Loucy (cell line): ENCODE data around the gene CPHXL2.

Source experiments
- H2AFZ ChIP-seq: fragments of 200-600 bp; sonication (generic); 2 replicates; pipeline ENCODE4 v1.6.0; 2016; ENCODE audit warnings: antibody characterized with exemption, mild to moderate bottlenecking, low read length, moderate library complexity
- H3F3A ChIP-seq: fragments of 200-600 bp; 2 replicates; pipeline ENCODE4 v1.6.0; 2016; ENCODE audit warnings: antibody characterized with exemption, low read depth, mild to moderate bottlenecking
- H3K27me3 ChIP-seq: fragments of 200-600 bp; sonication (generic); 2 replicates; pipeline ENCODE4 v1.6.1; 2014; ENCODE audit warnings: low read length, mild to moderate bottlenecking; ENCODE audit not compliant: insufficient read depth, poor library complexity, severe bottlenecking
- H3K36me3 ChIP-seq: fragments of 200-600 bp; sonication (generic); 2 replicates; pipeline ENCODE4 v1.6.1; 2016; ENCODE audit warnings: low read length; ENCODE audit not compliant: insufficient read depth
- H3K4me1 ChIP-seq: fragments of 200-600 bp; sonication (generic); 2 replicates; pipeline ENCODE4 v1.5.1; 2014; ENCODE audit warnings: low read length, mild to moderate bottlenecking; ENCODE audit not compliant: insufficient read depth, poor library complexity, severe bottlenecking
- H3K4me2 ChIP-seq: fragments of 200-600 bp; sonication (generic); 2 replicates; pipeline ENCODE4 v1.6.0; 2014; ENCODE audit warnings: antibody characterized with exemption, low read length, low read depth, mild to moderate bottlenecking; ENCODE audit not compliant: poor library complexity, severe bottlenecking
- H3K4me3 ChIP-seq: fragments of 200-600 bp; sonication (generic); 2 replicates; pipeline ENCODE4 v1.5.1; 2014; ENCODE audit warnings: low read length, mild to moderate bottlenecking, mixed read lengths; ENCODE audit not compliant: poor library complexity, severe bottlenecking
- H3K79me2 ChIP-seq: fragments of 200-600 bp; sonication (generic); 2 replicates; pipeline ENCODE4 v1.6.1; 2014; ENCODE audit warnings: low read length; ENCODE audit not compliant: insufficient read depth
- H3K9ac ChIP-seq: fragments of 200-600 bp; sonication (generic); 2 replicates; pipeline ENCODE4 v1.6.0; 2014; ENCODE audit warnings: mild to moderate bottlenecking, low read depth, low read length, moderate library complexity; ENCODE audit not compliant: poor library complexity, severe bottlenecking
- H3K9me2 ChIP-seq: fragments of 200-600 bp; sonication (generic); replicated peaks from 2 replicates; pipeline ENCODE4 v1.6.1; 2016; ENCODE audit warnings: low read depth, low read length, mixed read lengths
- H3K9me3 ChIP-seq: fragments of 200-600 bp; sonication (generic); 2 replicates; pipeline ENCODE4 v1.6.1; 2014; ENCODE audit warnings: mild to moderate bottlenecking, antibody characterized with exemption, low read length, low read depth; ENCODE audit not compliant: insufficient read depth
- H4K20me1 ChIP-seq: fragments of 200-600 bp; sonication (generic); 2 replicates; pipeline ENCODE4 v1.6.0; 2014; ENCODE audit warnings: antibody characterized with exemption, low read length, mild to moderate bottlenecking; ENCODE audit not compliant: insufficient read depth, poor library complexity, severe bottlenecking
- EZH2phosphoT487 ChIP-seq: fragments of 200-600 bp; IDR thresholded peaks from 2 replicates; pipeline ENCODE4 v1.6.1; 2018; ENCODE audit warnings: antibody characterized with exemption, mild to moderate bottlenecking, moderate library complexity, borderline replicate concordance
- TF ChIP-seq, protein P1 (sequence below): fragments of 200-600 bp; sonication (generic); conservative IDR thresholded peaks from 2 replicates; pipeline ENCODE4 v1.5.1; 2014; ENCODE audit warnings: mild to moderate bottlenecking, antibody characterized with exemption, low read length

Gene CPHXL2

DNA sequence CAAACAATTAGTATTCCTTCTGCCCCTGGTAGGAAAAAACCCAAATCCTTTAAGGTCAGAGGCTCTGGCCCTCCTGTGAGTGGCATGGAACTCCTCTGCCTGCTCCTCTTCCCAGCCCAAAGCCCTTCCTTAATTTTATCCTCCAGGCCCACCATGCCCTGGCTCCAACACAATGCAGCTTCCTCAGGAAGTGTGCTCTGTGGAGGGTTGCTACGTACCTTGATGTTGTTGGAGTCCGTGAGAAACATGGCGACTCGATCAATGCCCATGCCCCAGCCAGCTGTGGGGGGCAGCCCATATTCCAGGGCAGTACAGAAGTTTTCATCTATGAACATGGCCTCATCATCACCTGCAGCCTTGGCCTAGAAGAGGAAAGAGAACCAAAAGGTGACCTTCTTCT, 48.5 kb downstream of the CPHXL2 start:
- no peaks in the 10 kb centered on the region for H3K27me3 ChIP-seq
- no peak overlapping the region for H2AFZ ChIP-seq
- H3K79me2 ChIP-seq, result no peaks in the 10 kb centered on the region
- H3F3A ChIP-seq, result peaks cover 17% of the 10 kb centered on the region
- peak overlapping the region; percentile 47 for H3K4me3 ChIP-seq
- H3K9me3 ChIP-seq, result no peaks in the 10 kb centered on the region
- H3K4me2 ChIP-seq, result peak overlapping the region; percentile 77
- H3K9ac ChIP-seq, result no peak overlapping the region
- H3K4me1 ChIP-seq, result peaks cover 35% of the 10 kb centered on the region
- H3K36me3 ChIP-seq, result peaks cover 67% of the 10 kb centered on the region; the same call in 1 of the 2 replicates
- TF ChIP-seq, protein P1, sequence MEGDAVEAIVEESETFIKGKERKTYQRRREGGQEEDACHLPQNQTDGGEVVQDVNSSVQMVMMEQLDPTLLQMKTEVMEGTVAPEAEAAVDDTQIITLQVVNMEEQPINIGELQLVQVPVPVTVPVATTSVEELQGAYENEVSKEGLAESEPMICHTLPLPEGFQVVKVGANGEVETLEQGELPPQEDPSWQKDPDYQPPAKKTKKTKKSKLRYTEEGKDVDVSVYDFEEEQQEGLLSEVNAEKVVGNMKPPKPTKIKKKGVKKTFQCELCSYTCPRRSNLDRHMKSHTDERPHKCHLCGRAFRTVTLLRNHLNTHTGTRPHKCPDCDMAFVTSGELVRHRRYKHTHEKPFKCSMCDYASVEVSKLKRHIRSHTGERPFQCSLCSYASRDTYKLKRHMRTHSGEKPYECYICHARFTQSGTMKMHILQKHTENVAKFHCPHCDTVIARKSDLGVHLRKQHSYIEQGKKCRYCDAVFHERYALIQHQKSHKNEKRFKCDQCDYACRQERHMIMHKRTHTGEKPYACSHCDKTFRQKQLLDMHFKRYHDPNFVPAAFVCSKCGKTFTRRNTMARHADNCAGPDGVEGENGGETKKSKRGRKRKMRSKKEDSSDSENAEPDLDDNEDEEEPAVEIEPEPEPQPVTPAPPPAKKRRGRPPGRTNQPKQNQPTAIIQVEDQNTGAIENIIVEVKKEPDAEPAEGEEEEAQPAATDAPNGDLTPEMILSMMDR, result no peak
- TF ChIP-seq EZH2phosphoT487, result no peak
- H4K20me1 ChIP-seq, result peaks cover 5% of the 10 kb centered on the region
- no peaks in the 10 kb centered on the region for H3K9me2 ChIP-seq

DNA sequence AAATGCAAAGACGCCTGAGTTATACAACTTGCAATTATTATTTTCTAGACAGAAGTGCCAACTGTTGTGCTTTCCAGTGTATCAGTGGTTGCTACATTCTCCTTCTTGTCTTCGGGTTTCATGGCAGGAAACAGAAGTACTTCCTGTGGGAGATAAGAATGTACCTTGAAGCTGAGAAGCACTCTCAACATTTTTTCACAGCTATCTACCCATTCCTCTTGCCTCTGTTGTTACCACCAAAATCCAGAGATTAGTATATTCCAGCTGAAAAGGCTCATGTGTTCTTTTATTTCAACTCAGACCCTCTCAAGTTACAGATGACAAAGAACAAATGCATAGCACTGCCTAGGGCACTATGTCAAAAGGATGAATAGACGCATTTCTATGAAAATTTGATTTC, 49.0 kb downstream of the CPHXL2 start:
- Histone ChIP-seq H2AFZ (no peak overlapping the region), H3K36me3 (peaks cover 62% of the 10 kb centered on the region; the same call in 1 of the 2 replicates), H3K27me3 (no peaks in the 10 kb centered on the region), H4K20me1 (peaks cover 5% of the 10 kb centered on the region), H3K9me2 (no peaks in the 10 kb centered on the region), H3K9me3 (no peaks in the 10 kb centered on the region), H3F3A (peaks cover 17% of the 10 kb centered on the region), H3K9ac (no peak overlapping the region), H3K4me1 (peaks cover 37% of the 10 kb centered on the region), H3K4me3 (peak overlapping the region; percentile 53), H3K79me2 (peaks cover under 1% of the 10 kb centered on the region; the same call in 1 of the 2 replicates), H3K4me2 (peak overlapping the region; percentile 77)
- TF ChIP-seq, protein P1, result no peak
- no peak for TF ChIP-seq EZH2phosphoT487

DNA sequence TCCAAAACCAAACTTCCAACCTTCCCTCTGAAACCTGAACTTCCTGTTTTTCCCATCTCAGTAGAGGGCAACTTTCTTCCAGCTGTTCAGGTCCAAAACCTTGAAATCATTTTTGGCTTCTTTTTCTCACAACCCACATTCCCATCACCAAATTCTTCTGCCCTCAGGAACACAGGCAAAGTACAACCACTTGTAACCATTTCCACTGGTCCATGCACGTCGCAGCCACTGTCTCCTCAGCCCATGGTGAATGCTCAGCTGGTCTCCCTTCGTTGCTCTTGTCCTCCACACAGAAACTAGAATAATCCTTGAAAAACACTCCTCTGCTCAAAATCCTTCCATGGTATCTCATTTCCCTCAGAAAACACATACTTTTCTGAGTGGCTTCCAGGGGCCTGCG, 50.0 kb downstream of the CPHXL2 start:
- Histone ChIP-seq H3K27me3 (no peaks in the 10 kb centered on the region), H2AFZ (no peak overlapping the region), H3K79me2 (peaks cover 11% of the 10 kb centered on the region; the same call in 1 of the 2 replicates), H4K20me1 (peaks cover 5% of the 10 kb centered on the region), H3K4me3 (no peak overlapping the region), H3K4me2 (peak overlapping the region; percentile 77), H3K9ac (peak overlapping the region; percentile 58), H3K36me3 (peaks cover 52% of the 10 kb centered on the region; the same call in 1 of the 2 replicates), H3K9me2 (no peaks in the 10 kb centered on the region), H3K4me1 (peaks cover 42% of the 10 kb centered on the region), H3F3A (peaks cover 17% of the 10 kb centered on the region), H3K9me3 (no peaks in the 10 kb centered on the region)
- TF ChIP-seq, protein P1, result no peak
- TF ChIP-seq EZH2phosphoT487, result no peak
